Panc1 (cell line): ENCODE results near the gene CLCN2. TPM values are rescaled to one million over a fixed set of nuclear protein-coding genes. Genes with fewer than 3 reads are reported as not detected.
A peak's percentile ranks its signal among the peaks of the same experiment; 100 is the strongest.

Source experiments
- ATAC-seq: fragments of 200-7000 bp; cut with Tn5 transposase; 2 replicates; pipeline ENCODE4 v1.9.1; 2020; ENCODE audit warnings: mild to moderate bottlenecking, moderate library complexity
- BruUV-seq: library from RNA; stranded (reverse); fragments of 400-500 nt; replicated peaks from 2 replicates; lab custom pipeline; 2021; lab: Mats Ljungman, UMichigan
- CTCF ChIA-PET: fragments of 300-600 bp; sonication (Branson Sonifier 250); formaldehyde crosslinking; loops from one replicate; lab custom pipeline; 2022; ENCODE audit warnings: antibody characterized with exemption; lab: Charles Lee
- POLR2A ChIA-PET: fragments of 300-600 bp; sonication (Branson Sonifier 250); formaldehyde crosslinking; loops from one replicate; lab custom pipeline; 2022; ENCODE audit warnings: antibody characterized with exemption; lab: Charles Lee
- DNase-seq: peaks from one replicate; pipeline ENCODE4 v3.0.0-alpha.2; 2010; ENCODE audit warnings: low read depth, low spot score
- H3K27ac ChIP-seq: 2 replicates; pipeline ENCODE4 v1.5.1; 2011; ENCODE audit warnings: mild to moderate bottlenecking, low read length, inconsistent platforms
- H3K27me3 ChIP-seq: fragments of 200-500 bp; sonication (Bioruptor generic); 2 replicates; pipeline ENCODE4 v1.6.0; 2014; ENCODE audit warnings: low read length, inconsistent platforms; ENCODE audit not compliant: control insufficient read depth, insufficient read depth
- H3K36me3 ChIP-seq: fragments of 200-500 bp; sonication (Bioruptor generic); 2 replicates; pipeline ENCODE4 v1.5.1; 2014; ENCODE audit warnings: inconsistent platforms, mild to moderate bottlenecking, low read length, moderate library complexity; ENCODE audit not compliant: control insufficient read depth, insufficient read depth
- H3K4me1 ChIP-seq: 2 replicates; pipeline ENCODE4 v1.5.1; 2011; ENCODE audit warnings: inconsistent platforms, mild to moderate bottlenecking, low read length, moderate library complexity; ENCODE audit not compliant: control insufficient read depth, insufficient read depth
- H3K4me3 ChIP-seq, 2 experiments: 2 replicates each; pipeline ENCODE4 v1.5.1; 2011 to 2012; ENCODE audit warnings: low read depth in 2 of 2, low read length in 2 of 2, mild to moderate bottlenecking in 2 of 2, inconsistent platforms in 1 of 2, moderate library complexity in 1 of 2
- H3K9me3 ChIP-seq: fragments of 200-500 bp; sonication (Bioruptor generic); 2 replicates; pipeline ENCODE4 v1.5.1; 2014; ENCODE audit warnings: low read depth, mild to moderate bottlenecking, inconsistent platforms, low read length, moderate library complexity; ENCODE audit not compliant: control insufficient read depth, insufficient read depth
- POLR2AphosphoS5 ChIP-seq: IDR thresholded peaks from 2 replicates; pipeline ENCODE4 v1.6.1; 2012; ENCODE audit warnings: mild to moderate bottlenecking, low read depth, low read length, moderate library complexity
- SIN3A ChIP-seq: IDR thresholded peaks from 2 replicates; pipeline ENCODE4 v1.6.1; 2012; ENCODE audit warnings: low read depth, mild to moderate bottlenecking, low read length, moderate library complexity, borderline replicate concordance; ENCODE audit not compliant: insufficient read depth
- TCF7L2 ChIP-seq: IDR thresholded peaks from 2 replicates; pipeline ENCODE4 v1.6.1; 2011; ENCODE audit warnings: mild to moderate bottlenecking, low read depth, low read length, inconsistent platforms
- in situ Hi-C: cut with HindIII; loops from 2 replicates; pipeline ENCODE4 v1.10.0; 2016; ENCODE audit warnings: low sequenced_read_pairs, low pct_unique_long_range_greater_than_20kb
- intact Hi-C: fragments of 100-400 bp; cut with micrococcal nuclease; formaldehyde crosslinking; loops from one replicate; pipeline ENCODE4 v1.10.0; 2022; ENCODE audit not compliant: unreplicated experiment
- total RNA-seq: library from RNA; stranded (reverse); gene quantifications from one replicate; pipeline ENCODE4 v1.2.1, GENCODE V29; 2021; ENCODE audit not compliant: unreplicated experiment
- TF ChIP-seq, protein P1 (sequence below), 2 experiments: IDR thresholded peaks; 2 replicates each; pipeline ENCODE4 v1.6.1; 2011 to 2012; ENCODE audit warnings: low read depth in 2 of 2, control low read depth in 1 of 2, low read length in 1 of 2, mild to moderate bottlenecking in 1 of 2, moderate library complexity in 1 of 2; ENCODE audit not compliant: insufficient read depth in 1 of 2
- TF ChIP-seq, protein P2 (sequence below): fragments of 450-650 bp; IDR thresholded peaks from 2 replicates; pipeline ENCODE4 v1.5.1; 2017; ENCODE audit warnings: mild to moderate bottlenecking

CLCN2 gene
- total RNA-seq, 1 experiment from 2014 or later: 22.5 TPM

DNA sequence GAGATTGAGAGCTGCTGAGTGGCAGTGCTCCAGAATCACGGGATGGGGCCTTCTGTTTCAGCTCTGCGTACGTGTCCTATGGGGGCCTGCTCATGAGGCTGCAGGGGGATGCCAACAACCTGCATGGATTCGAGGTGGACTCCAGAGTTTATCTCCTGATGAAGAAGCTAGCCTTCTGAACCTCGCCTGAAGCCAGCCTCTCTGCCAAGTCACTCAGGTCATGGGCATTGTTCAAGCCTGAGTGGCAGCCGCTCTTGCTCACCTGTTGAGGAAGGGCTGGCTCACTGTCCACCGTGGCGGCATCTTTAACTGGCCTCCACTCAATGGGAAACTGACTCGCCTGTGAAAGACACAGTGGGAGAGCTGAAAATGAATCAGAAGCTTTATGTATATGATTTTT lies 6.7 kb upstream of the CLCN2 start:
- no peak for DNase-seq
- in situ Hi-C loops: no loop called here
- Histone ChIP-seq H3K4me1 (peaks cover 18% of the 10 kb centered on the region), H3K27me3 (no peaks in the 10 kb centered on the region), H3K9me3 (no peaks in the 10 kb centered on the region), H3K4me3 (no peak overlapping the region), H3K36me3 (peaks cover 19% of the 10 kb centered on the region), H3K27ac (no peak overlapping the region)
- TF ChIP-seq POLR2AphosphoS5 (no peak), TCF7L2 (no peak), SIN3A (no peak)
- TF ChIP-seq, protein P1, sequence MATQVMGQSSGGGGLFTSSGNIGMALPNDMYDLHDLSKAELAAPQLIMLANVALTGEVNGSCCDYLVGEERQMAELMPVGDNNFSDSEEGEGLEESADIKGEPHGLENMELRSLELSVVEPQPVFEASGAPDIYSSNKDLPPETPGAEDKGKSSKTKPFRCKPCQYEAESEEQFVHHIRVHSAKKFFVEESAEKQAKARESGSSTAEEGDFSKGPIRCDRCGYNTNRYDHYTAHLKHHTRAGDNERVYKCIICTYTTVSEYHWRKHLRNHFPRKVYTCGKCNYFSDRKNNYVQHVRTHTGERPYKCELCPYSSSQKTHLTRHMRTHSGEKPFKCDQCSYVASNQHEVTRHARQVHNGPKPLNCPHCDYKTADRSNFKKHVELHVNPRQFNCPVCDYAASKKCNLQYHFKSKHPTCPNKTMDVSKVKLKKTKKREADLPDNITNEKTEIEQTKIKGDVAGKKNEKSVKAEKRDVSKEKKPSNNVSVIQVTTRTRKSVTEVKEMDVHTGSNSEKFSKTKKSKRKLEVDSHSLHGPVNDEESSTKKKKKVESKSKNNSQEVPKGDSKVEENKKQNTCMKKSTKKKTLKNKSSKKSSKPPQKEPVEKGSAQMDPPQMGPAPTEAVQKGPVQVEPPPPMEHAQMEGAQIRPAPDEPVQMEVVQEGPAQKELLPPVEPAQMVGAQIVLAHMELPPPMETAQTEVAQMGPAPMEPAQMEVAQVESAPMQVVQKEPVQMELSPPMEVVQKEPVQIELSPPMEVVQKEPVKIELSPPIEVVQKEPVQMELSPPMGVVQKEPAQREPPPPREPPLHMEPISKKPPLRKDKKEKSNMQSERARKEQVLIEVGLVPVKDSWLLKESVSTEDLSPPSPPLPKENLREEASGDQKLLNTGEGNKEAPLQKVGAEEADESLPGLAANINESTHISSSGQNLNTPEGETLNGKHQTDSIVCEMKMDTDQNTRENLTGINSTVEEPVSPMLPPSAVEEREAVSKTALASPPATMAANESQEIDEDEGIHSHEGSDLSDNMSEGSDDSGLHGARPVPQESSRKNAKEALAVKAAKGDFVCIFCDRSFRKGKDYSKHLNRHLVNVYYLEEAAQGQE (IDR thresholded peaks at IDR 0.05; ENCODE audit: insufficient read depth in 1 of 2, low read depth in 2 of 2, low read length in 1 of 2): no peak
- TF ChIP-seq, protein P2, sequence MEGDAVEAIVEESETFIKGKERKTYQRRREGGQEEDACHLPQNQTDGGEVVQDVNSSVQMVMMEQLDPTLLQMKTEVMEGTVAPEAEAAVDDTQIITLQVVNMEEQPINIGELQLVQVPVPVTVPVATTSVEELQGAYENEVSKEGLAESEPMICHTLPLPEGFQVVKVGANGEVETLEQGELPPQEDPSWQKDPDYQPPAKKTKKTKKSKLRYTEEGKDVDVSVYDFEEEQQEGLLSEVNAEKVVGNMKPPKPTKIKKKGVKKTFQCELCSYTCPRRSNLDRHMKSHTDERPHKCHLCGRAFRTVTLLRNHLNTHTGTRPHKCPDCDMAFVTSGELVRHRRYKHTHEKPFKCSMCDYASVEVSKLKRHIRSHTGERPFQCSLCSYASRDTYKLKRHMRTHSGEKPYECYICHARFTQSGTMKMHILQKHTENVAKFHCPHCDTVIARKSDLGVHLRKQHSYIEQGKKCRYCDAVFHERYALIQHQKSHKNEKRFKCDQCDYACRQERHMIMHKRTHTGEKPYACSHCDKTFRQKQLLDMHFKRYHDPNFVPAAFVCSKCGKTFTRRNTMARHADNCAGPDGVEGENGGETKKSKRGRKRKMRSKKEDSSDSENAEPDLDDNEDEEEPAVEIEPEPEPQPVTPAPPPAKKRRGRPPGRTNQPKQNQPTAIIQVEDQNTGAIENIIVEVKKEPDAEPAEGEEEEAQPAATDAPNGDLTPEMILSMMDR: no peak
- BruUV-seq: no TSS peak
- ATAC-seq: no peak
- intact Hi-C loops: no loop called here
- ChIA-PET CTCF (no interaction called here), POLR2A (interaction anchor here (0.6 kb wide), 1 partner anchor 217 kb away, joined by 5 read pairs; no protein-coding TSS in a partner anchor)

DNA sequence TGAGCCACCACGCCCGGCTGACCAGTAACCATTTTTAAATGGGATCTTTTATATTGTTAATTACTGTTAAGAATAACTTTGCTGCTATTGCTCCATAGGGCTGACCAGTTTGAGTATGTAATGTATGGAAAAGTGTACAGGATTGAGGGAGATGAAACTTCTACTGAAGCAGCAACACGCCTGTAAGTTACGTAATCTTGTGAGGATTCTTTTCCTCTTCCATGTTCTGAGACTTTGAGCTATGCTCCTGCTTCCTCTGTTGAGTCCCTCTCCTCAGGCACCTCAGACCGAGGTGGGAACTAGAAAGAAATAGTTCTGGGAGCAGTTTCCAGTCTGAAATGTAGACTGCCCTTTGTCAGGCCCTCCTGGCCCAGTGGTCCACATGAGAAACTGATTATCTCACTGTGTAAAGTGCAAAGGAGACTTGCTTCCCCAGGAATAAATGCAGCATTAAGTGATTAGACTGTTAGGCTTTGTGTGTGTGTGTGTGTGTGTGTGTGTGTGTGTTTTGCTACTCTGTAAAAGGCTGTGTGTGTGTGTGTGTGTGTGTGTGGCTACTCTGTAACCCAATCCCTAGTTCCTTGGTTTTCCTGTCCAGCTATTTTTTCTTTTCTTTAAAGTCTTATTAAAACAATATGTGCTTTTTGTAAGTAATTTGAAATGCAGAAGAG lies 5.3 kb upstream of the CLCN2 start:
- CTCF ChIA-PET: no interaction called here
- no peak overlapping the region for H3K4me3 ChIP-seq
- no peak overlapping the region for H3K27ac ChIP-seq
- ATAC-seq: no peak
- H3K4me1 ChIP-seq: peaks cover 15% of the 10 kb centered on the region
- H3K36me3 ChIP-seq: peaks cover 19% of the 10 kb centered on the region
- TSS peak; percentile 45 for BruUV-seq
- intact Hi-C loops: no loop called here
- no peak for DNase-seq
- TF ChIP-seq POLR2AphosphoS5 (no peak), TCF7L2 (no peak), SIN3A (no peak)
- TF ChIP-seq, protein P2: no peak
- TF ChIP-seq, protein P1 (IDR thresholded peaks at IDR 0.05; ENCODE audit: insufficient read depth in 1 of 2, low read depth in 2 of 2, low read length in 1 of 2): no peak
- POLR2A ChIA-PET: no interaction called here
- H3K27me3 ChIP-seq: no peaks in the 10 kb centered on the region
- H3K9me3 ChIP-seq: no peaks in the 10 kb centered on the region
- in situ Hi-C loops: no loop called here
